Omental fat pad (tissue), 4 donors: Measurements from ENCODE around the gene CLIC3. TPM values are rescaled to one million over a fixed set of nuclear protein-coding genes. Genes with fewer than 3 reads are reported as not detected.

ENCODE experiments used
- ATAC-seq: fragments of 150-250 bp; one replicate; pipeline ENCODE4 v1.9.1; 2016; ENCODE audit warnings: mild to moderate bottlenecking, moderate library complexity; ENCODE audit not compliant: low FRiP score
- DNase-seq: peaks from one replicate; pipeline ENCODE4 v3.0.0-alpha.2; 2019; ENCODE audit warnings: low spot score
- CTCF ChIP-seq, 3 donors: fragments of 450-650 bp; IDR thresholded peaks; one replicate each; pipeline ENCODE4 v1.5.1; 2016 to 2017; ENCODE audit warnings: antibody characterized with exemption in 3 of 3, mild to moderate bottlenecking in 3 of 3, moderate library complexity in 2 of 3
- total RNA-seq, 4 donors: library from RNA; depleted of rRNA; stranded (reverse); fragments of >200 nt; gene quantifications; one replicate each; pipeline ENCODE4 v1.1.0, GENCODE V29; 2016

The CLIC3 gene
- total RNA-seq, 4 donors from 2014 or later: 0.95 to 9.7 (median 4.7) TPM

- ATAC-seq: no peak
- no peak for TF ChIP-seq CTCF (IDR thresholded peaks at IDR 0.05)
- DNase-seq: no peak
Measured at GRCh38 chr9:136960212-136960937, 36.0 kb downstream of the CLIC3 start.

DNA sequence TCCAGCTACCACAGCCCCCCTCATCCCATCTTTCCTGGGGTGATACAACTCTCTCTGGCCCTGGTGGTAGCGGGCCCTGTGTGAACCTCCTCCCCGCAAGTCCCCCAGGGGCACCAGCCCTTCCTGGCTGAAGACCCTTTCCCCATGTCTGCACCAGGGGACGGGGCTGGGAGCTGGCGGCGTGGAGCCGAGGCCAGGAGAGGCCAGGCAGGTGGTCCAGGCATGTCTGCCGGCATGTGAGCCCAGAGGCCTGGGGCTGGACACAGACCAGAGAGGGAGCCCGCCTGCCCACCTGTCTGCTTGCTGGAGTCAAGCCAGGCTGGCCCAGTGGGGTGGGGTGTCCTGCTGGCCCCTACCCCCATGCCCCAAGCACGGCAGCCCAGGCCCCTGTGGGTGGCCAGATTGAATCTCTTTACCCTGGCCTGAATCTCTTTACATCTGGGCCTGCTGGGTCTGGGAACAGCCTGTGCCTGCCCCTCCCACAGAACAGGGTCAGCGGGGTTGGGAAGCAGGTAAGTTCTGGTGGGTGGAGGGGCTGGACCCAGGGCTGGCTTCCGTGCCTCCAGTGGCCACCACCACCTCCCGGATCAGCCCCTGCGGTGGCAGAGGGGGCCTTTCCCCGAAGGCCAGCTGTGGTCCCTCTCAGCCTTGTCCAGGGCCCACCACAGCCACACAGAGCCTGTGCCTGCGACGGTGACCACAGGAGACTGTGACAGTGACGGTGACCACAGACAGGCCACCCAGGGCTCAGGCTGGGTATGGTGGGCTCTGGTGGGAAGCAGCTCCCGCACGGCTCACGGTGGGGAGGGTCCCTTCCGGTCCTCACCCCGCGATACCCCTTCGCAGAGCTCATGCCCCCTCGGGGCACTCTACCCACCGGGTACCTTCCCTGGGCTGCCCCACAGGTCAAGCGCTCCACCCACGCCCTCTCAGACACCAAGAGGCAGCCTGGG lies 37.2 kb downstream of the CLIC3 start:
- no peak for TF ChIP-seq CTCF (IDR thresholded peaks at IDR 0.05)
- DNase-seq (no peak), ATAC-seq (no peak)

DNA sequence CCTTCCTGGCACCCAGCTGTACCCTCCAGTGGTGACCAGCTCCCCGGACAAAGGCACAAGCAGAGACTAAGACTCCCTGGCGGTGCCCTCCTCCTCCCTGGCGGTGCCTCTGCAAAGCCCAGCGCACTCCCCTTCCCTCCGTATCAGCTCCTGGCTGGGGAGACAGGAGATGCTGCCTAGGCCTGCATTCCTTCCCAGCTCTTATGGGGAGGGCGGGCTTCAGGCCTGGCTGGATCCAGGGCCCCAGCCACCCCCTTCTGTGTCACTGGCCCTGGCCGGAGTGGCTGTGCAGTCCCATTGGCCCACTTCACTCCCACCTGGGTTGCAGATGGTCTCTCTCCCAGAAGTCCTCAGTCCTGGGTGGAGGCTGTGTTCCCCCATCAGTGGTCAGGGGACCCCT lies 37.9 kb downstream of the CLIC3 start:
- DNase-seq (no peak), ATAC-seq (no peak)
- no peak for TF ChIP-seq CTCF (IDR thresholded peaks at IDR 0.05)

- no peak for TF ChIP-seq CTCF (IDR thresholded peaks at IDR 0.05)
- no peak for ATAC-seq
- no peak for DNase-seq
Measured at GRCh38 chr9:136957901-136958300, 38.5 kb downstream of the CLIC3 start.

DNA sequence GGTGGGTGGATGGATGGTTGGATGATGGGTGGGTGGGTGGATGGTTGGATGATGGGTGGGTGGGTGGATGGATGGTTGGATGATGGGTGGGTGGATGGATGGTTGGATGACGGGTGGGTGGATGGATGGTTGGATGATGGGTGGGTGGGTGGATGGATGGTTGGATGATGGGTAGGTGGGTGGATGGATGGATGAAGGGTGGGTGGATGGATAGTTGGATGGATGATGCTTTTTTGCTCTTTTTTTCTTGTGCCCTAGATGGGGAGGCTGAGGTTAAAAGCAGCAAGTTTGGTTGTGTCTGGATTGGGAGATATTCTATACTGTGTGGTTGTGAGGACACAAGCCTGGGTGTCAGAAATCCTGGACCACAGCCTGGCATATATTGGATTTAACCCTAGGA lies 38.9 kb downstream of the CLIC3 start:
- no peak for TF ChIP-seq CTCF (IDR thresholded peaks at IDR 0.05)
- no peak for DNase-seq
- ATAC-seq: no peak

DNA sequence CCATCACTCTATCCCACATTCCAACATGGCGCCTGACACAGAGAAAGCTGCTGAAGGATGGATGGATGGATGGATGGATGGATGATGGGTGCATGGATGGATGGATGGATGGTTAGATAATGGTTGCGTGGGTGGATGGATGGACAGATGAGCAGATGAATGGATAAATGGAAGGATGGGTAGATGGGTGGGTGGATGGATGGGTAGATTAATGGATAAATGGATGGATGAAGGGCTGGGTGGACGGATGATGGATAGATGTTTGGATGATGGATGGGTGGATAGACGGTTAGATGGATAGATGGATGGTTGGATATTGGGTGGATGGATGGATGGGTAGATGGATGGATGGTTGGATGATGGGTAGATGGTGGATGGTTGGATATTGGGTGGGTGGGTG lies 39.8 kb downstream of the CLIC3 start:
- ATAC-seq (no peak), DNase-seq (no peak)
- TF ChIP-seq CTCF (IDR thresholded peaks at IDR 0.05): no peak
